T-helper 17 cell (primary cell): ENCODE measurements around the gene LMAN1L. TPM values are rescaled to one million over a fixed set of nuclear protein-coding genes. Genes with fewer than 3 reads are reported as not detected.
A peak's percentile ranks its signal among the peaks of the same experiment; 100 is the strongest.

ENCODE experiments used
- ATAC-seq: fragments of 150-1000 bp; cut with Tn5 transposase; 2 replicates; pipeline ENCODE4 v1.10.0; 2021; ENCODE audit warnings: mild to moderate bottlenecking, moderate library complexity
- DNase-seq, 3 donors: peaks; one replicate each; pipeline versions ENCODE4 v3.0.0 to v3.0.0-alpha.2; 2020 to 2021
- H3K9me3 ChIP-seq: one replicate; pipeline ENCODE4 v1.7.0; 2013; ENCODE audit warnings: low read length, mild to moderate bottlenecking; ENCODE audit not compliant: control insufficient read depth, poor library complexity, severe bottlenecking
- H3K27ac Mint-ChIP-seq: one replicate; pipeline ENCODE4 v1.8.0; 2022; ENCODE audit warnings: mild to moderate bottlenecking, moderate library complexity, mixed read lengths
- H3K27me3 Mint-ChIP-seq: one replicate; pipeline ENCODE4 v1.8.0; 2022; ENCODE audit warnings: mixed read lengths
- H3K36me3 Mint-ChIP-seq: one replicate; pipeline ENCODE4 v1.8.0; 2022; ENCODE audit warnings: low read depth, mixed read lengths
- H3K4me1 Mint-ChIP-seq: one replicate; pipeline ENCODE4 v1.8.0; 2022; ENCODE audit warnings: mild to moderate bottlenecking, mixed read lengths
- H3K4me3 Mint-ChIP-seq: one replicate; pipeline ENCODE4 v1.8.0; 2022; ENCODE audit warnings: mild to moderate bottlenecking, moderate library complexity, mixed read lengths
- total RNA-seq, 4 donors: library from RNA in 2 of 4; stranded (reverse) in 2 of 4; gene quantifications; one replicate each; pipeline ENCODE4 v1.2.3 and lab custom pipeline; 2022 to 2026

Gene LMAN1L
- total RNA-seq, 2 donors from 2014 or later, result 0.82 to 0.91 TPM

DNA sequence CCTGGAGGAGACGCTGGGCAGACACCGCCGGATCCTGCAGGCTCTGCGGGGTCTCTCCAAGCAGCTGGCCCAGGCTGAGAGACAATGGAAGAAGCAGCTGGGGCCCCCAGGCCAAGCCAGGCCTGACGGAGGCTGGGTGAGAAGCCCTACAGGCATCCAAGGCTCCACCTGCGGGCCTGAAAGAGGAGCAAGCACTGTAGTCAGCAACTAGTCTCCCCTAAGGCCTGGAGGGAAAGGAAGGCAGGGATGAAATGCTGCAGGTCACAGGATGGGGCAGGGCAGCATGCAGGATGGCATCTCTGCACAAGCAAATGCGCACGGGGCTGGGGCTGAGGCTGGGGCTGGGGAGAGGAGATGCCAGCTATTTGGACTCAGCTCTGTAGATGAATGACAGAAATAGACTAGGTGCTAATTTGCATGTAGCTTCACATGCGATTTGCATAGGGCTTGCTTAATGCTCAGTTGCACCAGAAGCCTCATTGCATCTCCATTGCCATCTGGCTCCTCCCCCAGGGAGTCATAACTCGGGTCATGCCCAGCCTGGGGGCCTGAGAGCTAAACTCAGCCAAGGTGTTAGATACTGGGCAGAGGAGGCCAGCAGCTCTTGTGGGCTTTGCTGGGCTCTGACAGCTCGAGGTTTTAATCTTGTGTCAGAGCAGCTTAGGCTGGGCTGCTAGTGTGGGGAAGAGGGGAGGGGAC is 8.6 kb downstream of the LMAN1L start:
- Mint-ChIP-seq H3K4me1 (peaks cover 8% of the 10 kb centered on the region), H3K27ac (no peak overlapping the region), H3K36me3 (peaks cover 4% of the 10 kb centered on the region), H3K27me3 (peaks cover 9% of the 10 kb centered on the region), H3K4me3 (no peak overlapping the region)
- no peaks in the 10 kb centered on the region for H3K9me3 ChIP-seq
- DNase-seq (no peak), ATAC-seq (peak; percentile 38)

- peaks cover 9% of the 10 kb centered on the region for H3K27me3 Mint-ChIP-seq
- ATAC-seq, result no peak
- DNase-seq, result no peak
- H3K4me3 Mint-ChIP-seq, result no peak overlapping the region
- no peaks in the 10 kb centered on the region for H3K9me3 ChIP-seq
- H3K4me1 Mint-ChIP-seq, result peaks cover 8% of the 10 kb centered on the region
- no peak overlapping the region for H3K27ac Mint-ChIP-seq
- peaks cover 4% of the 10 kb centered on the region for H3K36me3 Mint-ChIP-seq
Measured at GRCh38 chr15:74821790-74822158, 9.1 kb downstream of the LMAN1L start.

- no peak for DNase-seq
- Mint-ChIP-seq H3K27ac (no peak overlapping the region), H3K4me3 (no peak overlapping the region), H3K4me1 (peaks cover 8% of the 10 kb centered on the region), H3K36me3 (peaks cover 4% of the 10 kb centered on the region), H3K27me3 (peaks cover 11% of the 10 kb centered on the region)
- no peaks in the 10 kb centered on the region for H3K9me3 ChIP-seq
- no peak for ATAC-seq
Measured at GRCh38 chr15:74822233-74822632, 9.6 kb downstream of the LMAN1L start.

GRCh38 chr15:74823324-74823723 is 10.7 kb downstream of the LMAN1L start:
- DNase-seq (no peak), ATAC-seq (no peak)
- Mint-ChIP-seq H3K27ac (no peak overlapping the region), H3K4me1 (peaks cover 10% of the 10 kb centered on the region), H3K36me3 (peaks cover 4% of the 10 kb centered on the region), H3K27me3 (peaks cover 22% of the 10 kb centered on the region), H3K4me3 (no peak overlapping the region)
- no peaks in the 10 kb centered on the region for H3K9me3 ChIP-seq

DNA sequence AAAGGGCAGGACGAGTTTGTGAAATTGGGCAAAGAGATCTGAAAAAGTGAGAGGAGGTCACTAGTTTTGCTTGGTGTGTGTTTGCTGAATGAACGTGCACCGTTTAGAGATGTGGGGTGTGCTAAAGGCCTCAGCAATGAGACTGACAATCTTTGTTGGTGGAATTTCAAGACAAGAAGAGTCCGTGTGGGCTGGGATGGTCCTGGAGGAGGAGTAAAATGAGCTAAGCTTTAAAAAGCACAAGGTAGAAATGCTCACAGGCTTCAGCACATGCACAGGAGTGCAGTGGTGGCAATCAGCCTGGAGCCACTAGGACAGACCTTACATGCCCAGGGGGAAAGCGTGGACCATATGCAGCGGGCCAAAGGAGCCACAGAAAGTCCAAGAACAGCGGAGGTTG is 12.3 kb downstream of the LMAN1L start:
- no peak for DNase-seq
- peaks cover 4% of the 10 kb centered on the region for H3K36me3 Mint-ChIP-seq
- no peak overlapping the region for H3K4me3 Mint-ChIP-seq
- H3K27ac Mint-ChIP-seq, result no peak overlapping the region
- ATAC-seq, result no peak
- H3K9me3 ChIP-seq, result no peaks in the 10 kb centered on the region
- peaks cover 9% of the 10 kb centered on the region for H3K4me1 Mint-ChIP-seq
- H3K27me3 Mint-ChIP-seq, result peaks cover 30% of the 10 kb centered on the region

DNA sequence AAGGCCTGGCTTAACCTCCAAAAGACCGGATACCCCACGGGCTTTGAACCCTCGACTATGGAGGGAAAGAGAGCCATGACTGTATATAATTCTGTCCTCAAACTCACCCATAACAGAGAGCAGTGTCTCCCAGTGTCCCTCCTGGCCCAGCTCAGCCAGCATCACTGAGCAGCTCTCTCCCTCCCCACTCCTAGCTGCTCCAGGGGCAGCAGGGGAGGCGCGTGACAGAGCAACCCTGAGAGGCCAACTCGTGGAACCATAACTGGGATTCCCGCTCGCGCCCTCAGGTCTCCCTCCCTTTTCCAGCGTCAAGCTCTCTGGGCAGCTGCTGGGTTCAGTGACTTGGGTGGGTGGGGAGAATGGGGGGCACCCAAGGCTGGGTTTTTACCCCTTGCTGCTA is 13.2 kb downstream of the LMAN1L start:
- ATAC-seq (no peak), DNase-seq (no peak)
- Mint-ChIP-seq H3K4me1 (peaks cover 9% of the 10 kb centered on the region), H3K36me3 (peaks cover 4% of the 10 kb centered on the region), H3K27ac (no peak overlapping the region), H3K4me3 (no peak overlapping the region), H3K27me3 (peaks cover 30% of the 10 kb centered on the region)
- no peaks in the 10 kb centered on the region for H3K9me3 ChIP-seq

DNA sequence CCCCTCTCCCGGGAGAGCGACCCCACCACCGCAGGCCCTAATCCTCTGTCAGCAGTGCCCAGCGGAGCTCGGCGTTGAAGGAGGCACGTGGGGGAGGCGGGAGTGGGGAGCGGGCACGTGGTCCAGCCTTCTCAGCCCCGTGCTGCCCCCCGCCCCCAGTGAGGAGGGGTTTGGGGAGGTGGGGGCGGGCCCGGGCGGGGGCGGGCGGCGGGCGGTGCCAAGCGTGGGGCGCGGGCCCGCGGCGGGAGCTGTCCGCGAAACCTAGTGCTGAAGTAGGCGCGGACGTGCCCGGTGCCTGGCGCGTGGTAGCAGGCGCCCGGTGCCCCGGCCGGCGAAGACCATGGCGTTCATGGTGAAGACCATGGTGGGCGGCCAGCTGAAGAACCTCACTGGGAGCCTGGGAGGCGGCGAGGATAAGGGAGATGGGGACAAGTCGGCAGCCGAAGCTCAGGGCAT is 13.8 kb downstream of the LMAN1L start, which contains the start of gene CPLX3:
Gene CPLX3, plus strand, starts transcription at position 264 of the 456 bp plus-strand sequence. Its CDS starts 77 bp downstream, at position 341.
- Mint-ChIP-seq H3K27me3 (peaks cover 30% of the 10 kb centered on the region), H3K27ac (no peak within 1 kb of the TSS), H3K4me3 (peak within 1 kb of the TSS; percentile 15), H3K36me3 (peaks cover 4% of the 10 kb centered on the region), H3K4me1 (peaks cover 9% of the 10 kb centered on the region)
- no peaks in the 10 kb centered on the region for H3K9me3 ChIP-seq
- DNase-seq (peak; percentile 29 to 46 (median 46)), ATAC-seq (peak; percentile 74)

DNA sequence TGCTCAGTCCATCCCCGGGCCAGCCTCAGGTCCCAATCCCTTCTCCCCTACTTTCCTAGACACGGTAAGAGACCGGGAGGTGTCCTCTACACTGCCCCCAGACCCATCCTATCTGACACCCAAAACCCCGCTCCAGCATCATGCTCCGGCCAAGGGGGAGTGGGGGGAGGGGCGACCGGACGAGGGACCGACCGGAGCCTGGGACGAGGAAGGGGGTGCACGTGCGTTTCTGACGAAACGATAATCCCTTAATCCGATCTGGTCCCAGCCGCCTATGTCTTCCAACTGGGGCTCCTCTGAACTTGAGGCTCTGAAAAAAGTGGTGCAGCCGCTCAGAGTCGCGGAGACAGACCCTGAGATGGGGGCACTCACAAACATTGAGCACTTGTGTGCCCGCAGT is 14.3 kb downstream of the LMAN1L start:
- ATAC-seq (peak; percentile 4), DNase-seq (no peak)
- H3K9me3 ChIP-seq, result no peaks in the 10 kb centered on the region
- H3K27ac Mint-ChIP-seq, result no peak overlapping the region
- peaks cover 30% of the 10 kb centered on the region for H3K27me3 Mint-ChIP-seq
- peak overlapping the region; percentile 15 for H3K4me3 Mint-ChIP-seq
- peaks cover 4% of the 10 kb centered on the region for H3K36me3 Mint-ChIP-seq
- H3K4me1 Mint-ChIP-seq, result peaks cover 9% of the 10 kb centered on the region

GRCh38 chr15:74827614-74828013 is 15.0 kb downstream of the LMAN1L start:
- Mint-ChIP-seq H3K27me3 (peaks cover 30% of the 10 kb centered on the region), H3K27ac (no peak overlapping the region), H3K4me1 (peaks cover 9% of the 10 kb centered on the region), H3K4me3 (no peak overlapping the region), H3K36me3 (peaks cover 4% of the 10 kb centered on the region)
- no peak for DNase-seq
- no peak for ATAC-seq
- H3K9me3 ChIP-seq, result no peaks in the 10 kb centered on the region

GRCh38 chr15:74828835-74829234 is 16.2 kb downstream of the LMAN1L start:
- peaks cover 12% of the 10 kb centered on the region for H3K4me1 Mint-ChIP-seq
- DNase-seq, result no peak
- H3K4me3 Mint-ChIP-seq, result no peak overlapping the region
- H3K27ac Mint-ChIP-seq, result no peak overlapping the region
- peaks cover 30% of the 10 kb centered on the region for H3K27me3 Mint-ChIP-seq
- ATAC-seq, result no peak
- H3K9me3 ChIP-seq, result no peaks in the 10 kb centered on the region
- H3K36me3 Mint-ChIP-seq, result peaks cover 4% of the 10 kb centered on the region

GRCh38 chr15:74829486-74829885 is 16.9 kb downstream of the LMAN1L start:
- Mint-ChIP-seq H3K4me1 (peaks cover 12% of the 10 kb centered on the region), H3K4me3 (no peak overlapping the region), H3K27me3 (peaks cover 27% of the 10 kb centered on the region), H3K36me3 (peaks cover 4% of the 10 kb centered on the region), H3K27ac (no peak overlapping the region)
- DNase-seq (no peak), ATAC-seq (no peak)
- H3K9me3 ChIP-seq, result no peaks in the 10 kb centered on the region

- Mint-ChIP-seq H3K4me1 (peaks cover 8% of the 10 kb centered on the region), H3K27ac (no peak overlapping the region), H3K27me3 (peaks cover 22% of the 10 kb centered on the region), H3K36me3 (no peaks in the 10 kb centered on the region), H3K4me3 (no peak overlapping the region)
- H3K9me3 ChIP-seq, result no peaks in the 10 kb centered on the region
- ATAC-seq (no peak), DNase-seq (no peak)
Measured at GRCh38 chr15:74829991-74830390, 17.4 kb downstream of the LMAN1L start.

GRCh38 chr15:74830868-74831267 is 18.2 kb downstream of the LMAN1L start:
- Mint-ChIP-seq H3K27me3 (peaks cover 21% of the 10 kb centered on the region), H3K4me3 (no peak overlapping the region), H3K36me3 (no peaks in the 10 kb centered on the region), H3K27ac (no peak overlapping the region), H3K4me1 (peaks cover 13% of the 10 kb centered on the region)
- ATAC-seq, result no peak
- H3K9me3 ChIP-seq, result no peaks in the 10 kb centered on the region
- no peak for DNase-seq
